Activated CD4-positive, alpha-beta T cell treated with anti-CD3 and anti-CD28 coated beads, Interleukin-10, Interleukin-2, amounts not matched to agents 100 ng/mL and 50 ng/mL, durations not matched to agents 16 hours and 8 hours (primary cell): ENCODE data around the gene CARM1.
"Not testable (repeated sequence)": the region's sequence is repeated elsewhere in the genome, so short reads cannot be mapped to it uniquely, and the experiment has no call there.

Source experiments
- DNase-seq: peaks from one replicate; pipeline ENCODE4 v3.0.0-alpha.2; 2020

CARM1 gene

DNA sequence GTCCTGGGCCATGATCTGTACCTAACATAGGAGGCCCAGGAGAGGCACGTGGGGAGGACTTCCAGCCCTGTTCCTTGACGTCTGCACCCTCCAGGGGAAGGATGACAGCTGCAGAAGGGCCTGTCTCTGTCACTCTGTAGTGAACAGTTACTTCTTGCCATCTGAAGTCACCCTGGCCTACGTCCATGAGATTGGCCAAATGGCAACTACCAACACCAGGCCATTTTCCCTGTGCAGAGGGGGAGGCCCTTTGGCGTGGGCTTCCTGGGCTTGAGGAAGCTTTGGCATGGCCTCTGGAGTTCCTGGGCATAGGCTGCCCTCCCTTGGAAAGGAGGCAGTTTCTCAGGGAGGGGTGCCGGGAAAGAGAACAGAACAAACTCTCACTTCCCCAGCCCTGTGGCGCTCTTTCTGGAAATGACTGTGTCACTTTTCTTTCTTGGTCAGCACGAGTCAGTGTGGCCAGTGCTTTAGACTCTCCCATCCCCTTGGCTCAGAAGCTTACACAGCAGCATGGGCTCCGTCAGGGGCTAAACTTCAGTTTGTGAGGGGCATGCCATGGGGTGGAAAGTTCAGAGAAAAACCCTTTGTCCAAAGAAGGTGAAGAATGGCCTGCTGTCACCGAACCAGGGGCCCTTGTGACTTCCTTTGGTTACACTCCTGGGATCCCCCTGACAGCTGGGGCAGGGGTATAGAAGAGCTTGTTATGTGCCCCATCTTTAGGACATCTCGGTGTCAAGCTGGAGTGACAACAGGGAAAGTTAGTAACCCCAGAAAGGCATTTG is 5.3 kb downstream of the CARM1 start:
- DNase-seq: peak; percentile 68

DNA sequence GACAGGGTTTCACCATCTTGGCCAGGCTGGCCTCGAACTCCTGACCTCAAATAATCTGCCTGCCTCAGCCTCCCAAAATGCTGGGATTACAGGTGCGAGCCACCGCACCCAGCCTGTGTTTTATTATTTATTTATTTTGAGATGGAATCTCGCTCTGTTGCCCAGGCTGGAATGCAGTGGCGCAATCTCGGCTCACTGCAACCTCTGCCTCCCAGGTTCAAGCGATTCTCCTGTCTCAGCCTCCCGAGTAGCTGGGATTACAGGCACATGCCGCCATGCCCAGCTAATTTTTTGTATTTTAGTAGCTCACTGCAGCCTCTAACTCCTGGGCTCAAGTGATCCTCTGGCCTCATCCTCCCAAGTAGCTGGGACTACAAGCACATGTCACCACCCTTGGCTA is 6.3 kb downstream of the CARM1 start:
- DNase-seq: not testable (repeated sequence)

DNA sequence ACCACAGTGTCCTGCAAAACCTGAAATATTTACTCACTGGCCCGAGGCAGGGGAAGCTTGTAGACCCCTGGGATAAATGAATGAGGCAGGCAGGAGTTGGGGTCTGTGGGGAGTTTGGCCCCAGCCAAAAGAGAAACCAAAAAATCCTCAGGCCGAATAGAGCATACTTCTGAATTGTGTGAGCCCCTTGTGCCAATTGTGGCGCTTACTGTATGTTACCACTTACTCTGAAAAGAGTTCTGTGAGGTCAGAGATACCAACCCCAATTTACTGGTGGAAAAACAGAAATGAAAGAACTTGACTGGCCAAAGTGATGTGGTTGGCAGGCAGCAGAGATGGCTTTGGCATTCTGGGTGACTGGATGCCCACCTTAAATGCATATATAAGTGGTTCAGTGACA is 6.9 kb downstream of the CARM1 start:
- peak; percentile 21 for DNase-seq

- DNase-seq: no peak
Observed at GRCh38 chr19:10881403-10882107, 10.2 kb downstream of the CARM1 start.

- no peak for DNase-seq
Observed at GRCh38 chr19:10882108-10882457, 10.7 kb downstream of the CARM1 start.

DNA sequence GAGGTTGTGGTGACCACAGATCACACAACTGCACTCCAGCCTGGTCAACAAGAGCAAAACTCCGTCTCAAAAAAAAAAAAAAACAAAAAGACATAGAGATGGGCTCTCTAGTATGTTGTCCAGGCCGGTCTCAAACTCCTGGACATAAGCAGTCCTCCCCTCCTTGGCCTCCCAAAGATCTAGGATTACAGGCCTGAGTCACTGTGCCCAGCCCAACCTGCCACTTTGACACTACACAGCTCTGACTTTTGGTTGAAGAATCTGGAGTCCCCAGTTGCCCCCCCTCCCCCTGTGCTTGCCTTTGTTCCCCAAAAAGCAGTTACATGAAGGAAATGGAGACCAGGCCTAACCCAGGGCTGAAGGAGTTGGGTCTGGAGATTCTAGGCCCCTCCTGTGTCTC is 12.9 kb downstream of the CARM1 start:
- no peak for DNase-seq

DNA sequence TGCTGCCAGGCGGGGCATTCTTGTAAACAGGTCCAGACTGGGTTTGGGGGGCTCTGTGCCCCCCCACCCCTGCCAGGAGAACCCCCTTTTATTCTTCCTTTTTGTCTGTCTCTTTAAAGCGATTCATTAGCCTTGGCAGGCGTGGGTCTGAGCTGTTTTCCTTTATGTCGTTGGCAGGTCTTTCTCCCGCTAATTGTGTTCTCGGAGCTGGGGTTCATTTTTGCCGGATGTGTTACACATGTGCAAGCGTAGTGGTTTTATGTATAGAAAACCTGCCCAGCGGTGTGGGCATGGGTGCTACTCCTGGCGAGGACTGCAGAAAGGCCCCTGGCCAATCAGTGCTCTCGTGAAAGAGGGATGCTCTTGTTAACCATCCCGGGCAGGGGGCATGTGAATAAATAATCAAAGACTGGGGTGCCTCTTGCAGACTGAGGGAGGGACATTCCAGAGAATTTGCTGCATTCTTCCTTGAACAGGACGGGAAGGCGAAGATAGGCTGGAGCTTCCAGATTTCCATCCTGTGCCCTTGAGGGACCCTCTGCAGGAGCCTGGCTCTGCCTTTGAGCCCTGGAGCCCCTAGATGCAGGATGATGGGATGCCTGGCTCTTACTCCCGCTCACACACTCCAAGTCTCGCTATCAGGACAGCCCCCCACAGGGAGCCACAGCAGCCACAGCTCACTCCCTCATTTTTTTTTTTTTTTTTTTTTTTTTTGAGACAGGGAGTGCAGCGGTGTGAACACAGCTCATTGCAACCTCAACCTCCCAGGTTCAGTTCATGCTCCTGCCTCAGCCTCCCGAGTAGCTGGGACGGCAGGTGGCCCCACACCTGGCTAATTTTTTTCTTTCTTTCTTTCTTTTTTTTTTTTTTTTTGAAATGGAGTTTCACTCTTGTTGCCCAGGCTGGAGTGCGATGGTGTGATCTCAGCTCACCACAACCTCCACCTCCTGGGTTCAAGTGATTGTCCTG is 14.1 kb downstream of the CARM1 start:
- DNase-seq: no peak

DNA sequence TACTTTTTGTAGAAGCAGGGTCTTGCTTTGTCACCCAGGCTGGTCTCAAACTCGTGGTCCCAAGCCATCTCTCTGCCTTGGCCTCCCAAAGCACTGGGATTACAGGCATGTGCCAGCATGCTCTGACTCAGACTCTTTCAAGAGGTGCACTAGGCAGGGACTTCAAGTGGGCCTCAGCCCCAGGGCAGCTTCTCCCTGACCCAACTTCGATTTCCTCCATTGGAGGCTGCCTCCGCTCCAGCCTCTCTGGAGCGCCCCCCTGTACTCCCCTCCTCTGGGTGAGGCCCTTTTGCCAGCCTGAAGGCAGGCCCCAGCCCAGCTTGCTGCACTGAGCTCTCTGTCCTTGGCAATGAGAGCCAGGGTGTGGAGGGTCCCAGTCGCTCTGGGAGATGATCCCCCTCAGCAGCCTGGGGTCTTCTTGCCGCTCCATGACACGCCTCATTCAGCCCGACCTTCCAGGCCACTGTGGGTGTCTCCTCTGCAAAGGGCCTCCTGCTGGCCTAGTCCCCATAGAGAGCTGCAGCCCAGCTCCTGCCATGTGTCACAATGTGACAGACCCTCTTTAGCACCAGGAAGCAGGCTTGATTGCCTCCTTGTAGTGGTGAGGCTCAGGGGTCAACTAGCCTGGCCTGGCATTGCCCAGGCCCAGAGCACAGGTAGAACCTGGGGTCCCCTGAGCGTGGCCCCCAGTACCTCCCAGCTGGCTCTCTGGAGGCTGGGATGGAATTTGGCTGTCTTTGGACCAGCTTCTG is 16.4 kb downstream of the CARM1 start:
- no peak for DNase-seq

DNA sequence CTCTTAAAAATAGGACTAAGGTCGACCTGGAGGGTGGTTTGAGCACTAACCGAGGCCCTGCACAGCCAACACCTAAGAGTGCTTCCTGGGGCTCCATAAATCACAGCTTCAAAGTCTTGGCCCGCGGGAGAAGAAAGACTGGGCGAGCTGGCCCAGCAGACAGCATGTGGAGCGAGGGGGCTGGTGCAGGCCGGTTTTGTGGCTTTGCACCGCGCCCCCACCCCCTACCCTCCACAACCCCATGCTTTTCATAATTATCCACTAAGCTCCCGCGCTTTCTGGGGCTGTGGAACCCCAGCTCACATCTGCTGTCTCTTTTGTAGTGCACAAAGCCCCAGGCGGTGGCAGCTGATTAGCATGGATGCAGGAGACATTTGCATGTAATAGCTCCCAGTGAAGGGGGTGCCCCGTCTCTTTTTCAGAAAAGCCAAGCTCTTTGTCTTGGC is 17.1 kb downstream of the CARM1 start:
- DNase-seq: no peak

DNA sequence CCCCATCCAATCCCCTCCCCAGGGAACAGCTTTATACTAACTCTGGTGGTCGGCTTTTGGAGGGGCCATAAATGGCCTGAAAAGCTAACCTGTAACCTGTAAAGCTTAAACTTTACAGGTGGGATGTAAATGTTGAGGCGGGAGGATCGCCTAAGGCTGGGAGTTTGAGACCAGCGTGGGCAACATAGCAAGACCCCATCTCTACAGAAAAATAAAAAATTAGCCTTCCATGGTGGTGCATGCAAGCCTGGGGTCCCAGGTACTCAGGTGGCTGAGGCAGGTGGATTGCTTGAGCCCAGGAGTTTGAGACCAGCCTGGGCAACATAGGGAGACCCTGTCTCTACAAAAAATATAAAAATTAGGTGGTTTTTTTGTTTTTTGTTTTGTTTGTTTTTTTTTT is 18.5 kb downstream of the CARM1 start:
- no peak for DNase-seq

- no peak for DNase-seq
Observed at GRCh38 chr19:10891405-10892086, 20.2 kb downstream of the CARM1 start.

- DNase-seq: no peak
Observed at GRCh38 chr19:10892256-10892655, 20.9 kb downstream of the CARM1 start.

DNA sequence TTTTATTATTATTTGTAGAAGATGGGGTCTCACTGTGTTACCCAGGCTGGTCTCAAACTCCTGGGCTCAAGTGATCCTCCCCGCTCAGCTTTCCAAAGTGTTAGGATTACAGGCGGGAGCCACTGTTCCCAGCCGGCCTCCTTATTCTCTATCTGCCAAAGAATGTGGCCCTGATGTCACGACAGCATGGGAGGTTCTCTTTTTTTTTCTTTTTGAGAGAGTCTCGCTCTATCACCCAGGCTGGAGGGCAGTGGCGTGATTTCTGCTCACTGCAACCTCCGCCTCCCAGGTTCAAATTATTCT is 23.5 kb downstream of the CARM1 start:
- no peak for DNase-seq

- no peak for DNase-seq
Observed at GRCh38 chr19:10895363-10895762, 24.0 kb downstream of the CARM1 start.

- no peak for DNase-seq
Observed at GRCh38 chr19:10895920-10896319, 24.6 kb downstream of the CARM1 start.

DNA sequence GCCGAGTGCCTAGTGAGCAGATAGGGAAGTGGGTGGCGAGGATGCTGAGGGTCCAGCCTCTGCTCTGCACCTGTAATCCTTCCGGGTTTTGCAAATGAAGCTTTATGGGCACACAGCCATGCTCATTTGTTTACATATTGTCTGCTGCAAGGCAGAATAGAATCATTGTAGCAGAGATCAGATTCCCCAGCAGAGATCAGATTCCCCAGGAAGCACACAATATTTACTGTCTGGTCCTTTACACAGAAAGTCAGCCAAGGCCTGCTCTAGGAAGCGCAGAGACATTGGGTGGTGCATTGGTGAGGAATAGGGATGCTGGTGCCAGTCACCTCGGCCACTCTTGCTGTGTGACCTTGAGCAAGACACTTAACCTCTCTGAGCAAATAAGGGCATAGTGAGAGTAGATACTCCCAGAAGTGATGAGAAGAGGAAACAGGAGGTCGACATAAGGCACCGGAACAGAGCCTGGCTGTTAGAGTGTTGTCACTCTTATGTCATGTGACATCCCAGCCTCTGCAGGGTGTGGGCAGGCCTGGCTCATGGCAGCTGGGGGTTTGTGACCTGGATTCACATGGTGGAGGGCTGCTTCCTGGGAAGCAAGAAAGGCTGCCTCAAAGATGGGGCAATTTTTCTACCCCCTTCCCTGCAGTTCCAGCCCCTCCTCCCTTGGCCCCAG is 25.6 kb downstream of the CARM1 start:
- peak; percentile 29 for DNase-seq

GRCh38 chr19:10898633-10899032 is 27.3 kb downstream of the CARM1 start:
- no peak for DNase-seq

GRCh38 chr19:10899151-10899653 is 27.8 kb downstream of the CARM1 start:
- DNase-seq: no peak

DNA sequence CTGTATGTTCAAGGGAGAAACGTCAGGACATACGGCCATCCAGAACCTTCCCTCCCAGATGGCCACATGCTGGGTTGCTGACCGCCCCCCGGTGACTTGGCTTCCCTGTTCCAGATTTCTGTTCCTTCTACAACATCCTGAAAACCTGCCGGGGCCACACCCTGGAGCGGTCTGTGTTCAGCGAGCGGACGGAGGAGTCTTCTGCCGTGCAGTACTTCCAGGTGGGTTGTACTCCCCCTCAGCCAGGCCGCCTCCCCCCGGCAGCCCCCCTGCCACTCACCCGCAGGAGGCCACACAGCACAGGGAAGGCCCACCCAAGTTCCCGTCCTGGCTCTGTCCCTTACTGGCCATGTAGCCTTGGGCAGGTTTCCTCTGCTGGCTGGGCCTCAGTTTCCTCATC is 36.6 kb downstream of the CARM1 start:
- no peak for DNase-seq

GRCh38 chr19:10908380-10908960 is 37.1 kb downstream of the CARM1 start:
- no peak for DNase-seq
